ENCODE data around the gene NGFR.

NGFR gene

DNA sequence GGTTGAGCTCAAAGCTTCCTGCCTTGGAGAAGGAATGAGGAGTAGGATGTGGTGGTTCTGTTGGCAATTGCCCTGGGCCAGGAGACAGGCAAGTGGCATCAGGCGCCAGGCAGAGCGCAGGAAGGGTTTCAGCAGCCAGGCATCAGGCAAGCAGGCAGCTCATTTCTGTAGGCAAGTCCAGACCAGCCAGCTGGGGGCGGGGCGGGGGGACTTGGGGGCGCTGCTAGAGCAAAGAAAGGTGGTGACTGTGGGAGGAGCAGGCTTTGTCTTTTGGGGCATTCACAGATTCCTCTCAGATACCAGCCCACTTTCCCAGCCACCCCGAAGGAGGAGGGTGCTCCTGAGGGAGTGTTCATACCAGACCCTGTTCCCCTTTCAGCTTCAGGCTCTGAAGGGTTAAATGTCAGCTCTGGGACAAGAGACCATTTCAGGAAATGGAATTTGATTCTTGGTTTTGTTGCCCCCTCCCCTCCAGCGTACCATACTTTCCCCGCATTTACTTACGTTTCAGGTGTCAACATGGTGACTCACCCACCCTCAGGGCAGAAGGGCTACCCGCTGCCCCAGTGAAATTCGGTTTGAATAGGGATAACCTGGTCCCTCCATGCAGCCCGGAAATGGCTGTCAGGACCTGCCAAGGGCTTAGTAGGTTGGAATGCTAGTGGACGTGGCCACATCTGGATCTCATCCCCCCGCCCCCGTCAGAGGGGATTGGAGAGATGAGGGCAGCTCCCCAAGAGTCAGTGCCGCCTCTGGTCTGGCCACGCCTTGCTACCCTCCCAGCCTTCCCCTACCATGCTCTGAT, 13.2 kb downstream of the NGFR start:
- POLR2A ChIA-PET (ENCODE audit: low non-redundant PET), result interaction anchor here (0.6 kb wide), 1 partner anchor 147 kb away, joined by 4 read pairs; no protein-coding TSS in a partner anchor
- TF ChIP-seq, protein P1, sequence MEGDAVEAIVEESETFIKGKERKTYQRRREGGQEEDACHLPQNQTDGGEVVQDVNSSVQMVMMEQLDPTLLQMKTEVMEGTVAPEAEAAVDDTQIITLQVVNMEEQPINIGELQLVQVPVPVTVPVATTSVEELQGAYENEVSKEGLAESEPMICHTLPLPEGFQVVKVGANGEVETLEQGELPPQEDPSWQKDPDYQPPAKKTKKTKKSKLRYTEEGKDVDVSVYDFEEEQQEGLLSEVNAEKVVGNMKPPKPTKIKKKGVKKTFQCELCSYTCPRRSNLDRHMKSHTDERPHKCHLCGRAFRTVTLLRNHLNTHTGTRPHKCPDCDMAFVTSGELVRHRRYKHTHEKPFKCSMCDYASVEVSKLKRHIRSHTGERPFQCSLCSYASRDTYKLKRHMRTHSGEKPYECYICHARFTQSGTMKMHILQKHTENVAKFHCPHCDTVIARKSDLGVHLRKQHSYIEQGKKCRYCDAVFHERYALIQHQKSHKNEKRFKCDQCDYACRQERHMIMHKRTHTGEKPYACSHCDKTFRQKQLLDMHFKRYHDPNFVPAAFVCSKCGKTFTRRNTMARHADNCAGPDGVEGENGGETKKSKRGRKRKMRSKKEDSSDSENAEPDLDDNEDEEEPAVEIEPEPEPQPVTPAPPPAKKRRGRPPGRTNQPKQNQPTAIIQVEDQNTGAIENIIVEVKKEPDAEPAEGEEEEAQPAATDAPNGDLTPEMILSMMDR (conservative IDR thresholded peaks at IDR 0.05; ENCODE audit: low read depth), result no peak
- peak overlapping the region; percentile 94 for H3K27ac ChIP-seq
- peak; percentile 96 for DNase-seq (ENCODE audit: low spot score)
- CTCF ChIA-PET, result interaction anchor here (0.6 to 2.4 kb wide), 6 partner anchors 12 to 355 kb away, joined by 3 to 9 read pairs (median 4); no protein-coding TSS in a partner anchor

DNA sequence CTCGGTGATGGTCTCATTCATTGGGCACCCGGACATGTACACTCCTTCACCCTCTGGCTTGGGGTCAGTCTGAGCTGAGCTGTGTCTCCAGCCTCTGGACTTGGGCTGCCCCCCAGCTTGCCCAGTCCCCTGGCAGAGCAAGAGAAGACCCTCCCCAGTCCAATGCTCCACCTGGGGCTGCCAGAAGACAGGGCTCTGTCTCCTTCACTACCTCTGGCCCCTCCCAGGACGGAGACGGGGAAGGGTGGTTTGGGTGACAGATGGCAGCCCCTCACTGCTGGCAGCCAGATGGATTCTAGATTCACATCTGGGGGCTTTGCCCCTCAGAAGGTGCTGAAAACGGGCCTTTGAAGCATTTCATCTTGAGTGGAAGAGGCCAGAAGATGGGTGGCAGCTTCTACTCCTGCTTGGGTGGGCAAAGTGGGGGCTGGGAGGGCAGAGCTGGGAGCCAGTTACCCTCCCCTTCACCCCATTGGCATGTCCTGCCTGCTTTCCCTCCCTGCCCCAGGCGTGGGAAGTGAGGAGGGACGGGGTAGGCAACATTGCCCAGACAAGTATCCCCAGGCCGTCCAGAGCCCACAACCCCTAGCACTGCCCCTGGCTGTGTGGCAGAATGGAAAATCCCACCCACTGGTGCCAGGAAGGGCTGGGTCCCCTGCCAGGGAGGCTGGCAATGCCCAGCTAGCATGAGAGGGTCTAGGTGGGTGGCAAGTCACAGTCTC, 13.9 kb downstream of the NGFR start:
- ChIA-PET POLR2A (ENCODE audit: low non-redundant PET) (no interaction called here), CTCF (interaction anchor here (0.6 to 2.4 kb wide), 4 partner anchors 12 to 48 kb away, joined by 3 to 9 read pairs (median 6); no protein-coding TSS in a partner anchor)

DNA sequence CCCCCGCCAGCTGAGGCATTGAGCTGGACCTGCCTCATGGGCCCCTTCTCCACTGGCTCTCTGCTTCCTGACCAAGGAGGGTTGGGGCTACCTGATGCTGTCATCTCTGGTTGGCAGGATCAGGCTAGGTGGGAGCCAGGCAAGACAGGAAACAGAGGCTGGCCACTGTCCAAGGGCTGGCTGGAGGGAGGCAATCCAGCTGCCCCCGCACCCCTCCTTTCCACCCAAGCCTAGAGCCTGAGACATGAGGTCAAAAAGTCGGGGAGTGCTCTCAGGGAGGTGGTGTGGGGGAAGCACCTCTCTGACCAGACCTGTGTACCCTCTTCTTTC, 14.5 kb downstream of the NGFR start:
- TF ChIP-seq, protein P1 (conservative IDR thresholded peaks at IDR 0.05; ENCODE audit: low read depth), result no peak
- H3K27ac ChIP-seq, result peak overlapping the region; percentile 94
- POLR2A ChIA-PET (ENCODE audit: low non-redundant PET), result no interaction called here
- CTCF ChIA-PET, result interaction anchor here (0.7 to 1.9 kb wide), 3 partner anchors 14 to 47 kb away, joined by 3 to 9 read pairs (median 3); no protein-coding TSS in a partner anchor
- no peak for DNase-seq (ENCODE audit: low spot score)

More for the DNA sequence above, 13.9 kb downstream of the NGFR start:
- no peak for DNase-seq (ENCODE audit: low spot score)
- H3K27ac ChIP-seq, result peak overlapping the region; percentile 94
- TF ChIP-seq, protein P1 (conservative IDR thresholded peaks at IDR 0.05; ENCODE audit: low read depth), result no peak

DNA sequence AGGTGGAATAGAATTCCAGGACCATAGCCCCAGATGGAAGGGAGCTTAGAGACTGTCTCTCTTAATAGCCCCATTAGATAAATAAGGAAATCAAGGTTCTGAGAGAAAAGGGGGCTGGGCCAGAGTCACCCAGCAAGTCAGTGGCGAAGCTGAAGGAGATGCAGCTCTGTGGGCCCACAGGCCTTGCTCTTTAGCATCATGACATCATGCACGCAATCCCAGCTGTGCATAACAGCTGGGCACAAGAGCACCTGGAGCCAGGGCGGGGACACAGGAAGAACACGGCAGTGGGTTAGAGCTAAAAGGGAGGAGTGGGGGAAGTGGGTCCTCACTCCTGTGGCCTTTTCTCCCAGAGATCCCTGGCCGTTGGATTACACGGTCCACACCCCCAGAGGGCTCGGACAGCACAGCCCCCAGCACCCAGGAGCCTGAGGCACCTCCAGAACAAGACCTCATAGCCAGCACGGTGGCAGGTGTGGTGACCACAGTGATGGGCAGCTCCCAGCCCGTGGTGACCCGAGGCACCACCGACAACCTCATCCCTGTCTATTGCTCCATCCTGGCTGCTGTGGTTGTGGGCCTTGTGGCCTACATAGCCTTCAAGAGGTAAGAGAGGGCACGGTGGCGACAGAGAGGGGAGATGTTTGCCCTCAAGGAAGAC, 15.1 kb downstream of the NGFR start:
- TF ChIP-seq, protein P1 (conservative IDR thresholded peaks at IDR 0.05; ENCODE audit: low read depth), result no peak
- peak overlapping the region; percentile 94 for H3K27ac ChIP-seq
- DNase-seq (ENCODE audit: low spot score), result no peak
- CTCF ChIA-PET, result interaction anchor here (0.7 to 1.4 kb wide), 3 partner anchors 14 to 46 kb away, joined by 3 to 4 read pairs (median 3); no protein-coding TSS in a partner anchor
- POLR2A ChIA-PET (ENCODE audit: low non-redundant PET), result no interaction called here

DNA sequence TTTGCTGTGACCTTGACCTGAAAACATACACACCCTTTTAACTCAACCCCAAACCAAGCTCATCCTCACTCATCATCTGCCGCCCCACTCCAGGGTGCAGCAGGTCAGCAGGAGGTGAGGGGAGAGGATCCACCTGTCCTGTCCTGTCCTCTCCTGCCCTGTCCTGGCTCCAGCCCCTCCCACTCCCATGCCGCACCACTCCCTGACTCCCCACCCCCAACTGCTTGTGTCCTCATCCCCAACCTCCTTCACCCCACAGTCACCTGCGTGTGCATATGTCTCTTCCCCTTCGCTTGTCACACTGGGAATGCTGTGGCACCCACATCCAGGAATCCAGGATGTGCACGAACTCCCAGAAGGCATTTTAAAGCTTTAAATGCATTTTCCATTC, 15.6 kb downstream of the NGFR start:
- no peak for DNase-seq (ENCODE audit: low spot score)
- TF ChIP-seq, protein P1 (conservative IDR thresholded peaks at IDR 0.05; ENCODE audit: low read depth), result no peak
- CTCF ChIA-PET, result interaction anchor here (1.1 to 1.4 kb wide), 2 partner anchors 15 to 46 kb away, joined by 3 to 4 read pairs; no protein-coding TSS in a partner anchor
- POLR2A ChIA-PET (ENCODE audit: low non-redundant PET), result no interaction called here
- peak overlapping the region; percentile 94 for H3K27ac ChIP-seq

DNA sequence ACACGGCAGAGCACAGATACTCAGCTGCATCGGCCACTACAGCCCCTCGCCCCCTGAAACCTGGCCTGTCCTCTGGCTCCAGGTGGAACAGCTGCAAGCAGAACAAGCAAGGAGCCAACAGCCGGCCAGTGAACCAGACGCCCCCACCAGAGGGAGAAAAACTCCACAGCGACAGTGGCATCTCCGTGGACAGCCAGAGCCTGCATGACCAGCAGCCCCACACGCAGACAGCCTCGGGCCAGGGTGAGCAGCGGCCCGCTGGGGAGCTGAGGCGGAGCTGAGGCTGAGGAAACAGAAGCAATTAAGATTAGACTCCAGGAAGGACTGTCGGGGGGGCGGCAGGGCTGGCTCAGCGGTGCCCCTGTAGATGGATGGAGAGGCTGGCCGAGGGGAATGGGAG, 16.7 kb downstream of the NGFR start:
- ChIA-PET CTCF (interaction anchor here (0.5 to 0.9 kb wide), 4 partner anchors 14 to 191 kb away, joined by 3 to 5 read pairs (median 4); no protein-coding TSS in a partner anchor), POLR2A (ENCODE audit: low non-redundant PET) (no interaction called here)
- DNase-seq (ENCODE audit: low spot score), result no peak
- H3K27ac ChIP-seq, result no peak overlapping the region
- TF ChIP-seq, protein P1 (conservative IDR thresholded peaks at IDR 0.05; ENCODE audit: low read depth), result no peak
